H1 (cell line): ENCODE data around the gene SPOCD1.

Experiments
- CTBP2 ChIP-seq: IDR thresholded peaks from 2 replicates; pipeline ENCODE4 v1.7.0; 2011; ENCODE audit warnings: borderline replicate concordance, mild to moderate bottlenecking, moderate library complexity, mixed read lengths, low read length; ENCODE audit not compliant: insufficient read depth, insufficient read length
- EZH2 ChIP-seq: fragments of 200-600 bp; sonication (generic); IDR thresholded peaks from 2 replicates; pipeline ENCODE4 v1.7.1; 2012; ENCODE audit warnings: low read depth, mild to moderate bottlenecking, moderate library complexity, low read length, inconsistent platforms; ENCODE audit not compliant: severe bottlenecking
- POLR2AphosphoS5 ChIP-seq: IDR thresholded peaks from 2 replicates; pipeline ENCODE4 v1.6.1; 2011; ENCODE audit warnings: low read depth, low read length
- TF ChIP-seq, protein P1 (sequence below), 3 experiments: IDR thresholded peaks; 1 replicate in 2 of 3; 2 replicates in 1 of 3; pipeline versions ENCODE4 v1.5.1 to v1.6.1; 2011; ENCODE audit warnings: low read length in 3 of 3, mild to moderate bottlenecking in 3 of 3, inconsistent platforms in 2 of 3, low read depth in 1 of 3, moderate library complexity in 1 of 3; ENCODE audit not compliant: insufficient read depth in 1 of 3; ENCODE audit errors: control extremely low read depth in 1 of 3

DNA sequence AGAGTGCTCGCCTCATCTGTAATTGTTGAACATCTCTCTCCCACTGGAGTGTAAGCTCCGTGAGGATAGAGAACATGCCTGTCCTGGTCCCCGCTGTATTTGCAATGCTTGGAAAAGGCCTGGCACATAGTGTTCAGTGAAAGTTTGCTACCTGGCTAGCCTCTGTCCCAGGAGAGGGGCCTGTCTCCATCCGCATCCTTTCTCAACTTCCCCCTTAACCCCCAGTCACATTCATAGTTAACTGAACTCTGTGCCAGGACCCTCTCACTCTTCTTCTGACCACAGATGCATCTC is 15.2 kb downstream of the SPOCD1 start:
- TF ChIP-seq CTBP2 (no peak), EZH2 (no peak), POLR2AphosphoS5 (no peak)
- TF ChIP-seq, protein P1, sequence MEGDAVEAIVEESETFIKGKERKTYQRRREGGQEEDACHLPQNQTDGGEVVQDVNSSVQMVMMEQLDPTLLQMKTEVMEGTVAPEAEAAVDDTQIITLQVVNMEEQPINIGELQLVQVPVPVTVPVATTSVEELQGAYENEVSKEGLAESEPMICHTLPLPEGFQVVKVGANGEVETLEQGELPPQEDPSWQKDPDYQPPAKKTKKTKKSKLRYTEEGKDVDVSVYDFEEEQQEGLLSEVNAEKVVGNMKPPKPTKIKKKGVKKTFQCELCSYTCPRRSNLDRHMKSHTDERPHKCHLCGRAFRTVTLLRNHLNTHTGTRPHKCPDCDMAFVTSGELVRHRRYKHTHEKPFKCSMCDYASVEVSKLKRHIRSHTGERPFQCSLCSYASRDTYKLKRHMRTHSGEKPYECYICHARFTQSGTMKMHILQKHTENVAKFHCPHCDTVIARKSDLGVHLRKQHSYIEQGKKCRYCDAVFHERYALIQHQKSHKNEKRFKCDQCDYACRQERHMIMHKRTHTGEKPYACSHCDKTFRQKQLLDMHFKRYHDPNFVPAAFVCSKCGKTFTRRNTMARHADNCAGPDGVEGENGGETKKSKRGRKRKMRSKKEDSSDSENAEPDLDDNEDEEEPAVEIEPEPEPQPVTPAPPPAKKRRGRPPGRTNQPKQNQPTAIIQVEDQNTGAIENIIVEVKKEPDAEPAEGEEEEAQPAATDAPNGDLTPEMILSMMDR (IDR thresholded peaks at IDR 0.05; ENCODE audit: control extremely low read depth in 1 of 3, insufficient read depth in 1 of 3, low read depth in 1 of 3, low read length in 3 of 3) = no peak
